Stimulated activated CD8-positive, alpha-beta memory T cell treated with anti-CD3 and anti-CD28 coated beads, Interleukin-15, amount 100 ng/mL, for 24 hours (primary cell): ENCODE data around the gene SLC25A47.
"Not testable (repeated sequence)": the region's sequence is repeated elsewhere in the genome, so short reads cannot be mapped to it uniquely, and the experiment has no call there.

ENCODE experiments used
- DNase-seq: peaks from one replicate; pipeline ENCODE4 v3.0.0-alpha.2; 2020; ENCODE audit warnings: low read depth

Gene SLC25A47

DNA sequence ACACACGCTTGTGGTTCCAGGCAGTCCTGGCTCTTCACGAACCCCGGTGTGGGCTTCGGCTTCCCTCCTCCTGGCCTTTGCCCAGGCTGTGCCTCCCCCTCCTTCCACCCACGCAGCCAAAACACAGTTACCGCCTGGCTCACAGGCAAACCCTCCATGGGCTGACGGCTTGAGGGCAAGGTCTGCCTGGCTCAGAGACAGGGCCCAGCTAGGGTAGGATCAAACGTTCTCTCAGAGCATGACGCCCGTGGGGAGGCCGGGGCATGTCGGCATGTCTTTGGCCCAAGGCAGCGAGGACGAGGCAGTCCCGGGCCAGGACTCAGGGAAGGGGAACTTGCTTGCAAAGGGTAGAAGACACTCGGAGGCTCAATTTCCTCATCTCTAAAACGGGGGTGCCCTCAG lies 2.1 kb downstream of the SLC25A47 start:
- no peak for DNase-seq

GRCh38 chr14:100325958-100326357 lies 2.8 kb downstream of the SLC25A47 start:
- DNase-seq, result no peak

DNA sequence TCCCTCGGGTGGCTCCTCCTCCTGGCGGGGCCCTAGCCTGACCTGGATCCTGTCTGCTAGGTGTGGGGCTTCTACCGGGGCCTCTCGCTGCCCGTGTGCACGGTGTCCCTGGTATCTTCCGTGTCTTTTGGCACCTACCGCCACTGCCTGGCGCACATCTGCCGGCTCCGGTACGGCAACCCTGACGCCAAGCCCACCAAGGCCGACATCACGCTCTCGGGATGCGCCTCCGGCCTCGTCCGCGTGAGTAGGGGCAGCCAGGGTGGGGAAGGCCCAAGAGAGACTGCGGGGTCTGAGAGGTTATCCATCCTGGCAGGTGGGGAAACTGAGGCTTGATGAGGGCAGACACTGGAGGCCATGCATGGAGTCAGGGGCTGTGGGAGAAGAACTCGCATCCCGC lies 4.0 kb downstream of the SLC25A47 start:
- DNase-seq, result no peak

- no peak for DNase-seq
These were observed 5.5 kb downstream of the SLC25A47 start for GRCh38 chr14:100328495-100329163.

- DNase-seq, result no peak
These were observed 6.3 kb downstream of the SLC25A47 start for GRCh38 chr14:100329233-100330006.

DNA sequence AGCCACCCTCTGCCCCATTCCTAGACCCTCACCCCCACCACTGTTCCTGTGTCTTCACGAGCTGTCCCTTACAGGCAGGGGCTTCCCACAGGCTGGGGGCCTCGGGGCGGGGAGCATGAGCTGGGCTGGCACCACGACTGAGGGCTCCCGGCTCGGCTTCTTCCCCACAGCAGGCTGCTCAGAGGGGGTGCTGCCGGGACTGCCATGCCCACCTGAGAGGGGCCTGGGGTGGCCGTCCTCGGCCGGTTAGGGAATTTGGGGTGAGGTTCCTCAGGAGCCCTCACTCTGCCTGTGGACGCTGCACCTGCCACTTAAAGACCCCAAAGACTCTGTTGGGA lies 6.8 kb downstream of the SLC25A47 start:
- no peak for DNase-seq

DNA sequence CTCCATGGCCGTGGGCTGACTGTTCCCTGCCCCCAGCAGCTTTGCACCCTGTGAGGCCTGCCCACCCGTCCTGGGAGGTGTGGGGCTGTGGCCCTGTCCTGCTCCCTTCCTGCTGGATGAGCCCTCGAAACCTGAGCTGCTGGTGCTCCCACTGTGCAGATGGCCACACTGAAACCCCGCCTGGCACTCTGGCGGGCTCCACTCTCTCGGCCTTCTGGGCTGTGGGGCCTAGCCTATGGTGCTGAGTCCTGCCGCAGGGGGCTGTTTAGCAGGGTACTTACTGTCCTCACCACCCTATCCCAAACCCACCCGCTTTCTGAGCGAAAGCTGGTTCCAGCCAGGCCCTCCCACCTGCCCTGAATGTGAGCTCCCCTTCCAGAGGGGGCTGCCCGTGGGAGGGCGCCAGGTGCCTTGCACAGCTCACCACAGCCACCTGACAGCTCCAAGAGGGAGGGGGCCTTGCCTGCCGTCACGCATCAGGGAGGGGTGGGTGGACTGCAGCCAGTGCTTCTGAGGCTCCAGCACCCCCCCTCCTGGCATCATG lies 7.3 kb downstream of the SLC25A47 start:
- DNase-seq, result no peak

DNA sequence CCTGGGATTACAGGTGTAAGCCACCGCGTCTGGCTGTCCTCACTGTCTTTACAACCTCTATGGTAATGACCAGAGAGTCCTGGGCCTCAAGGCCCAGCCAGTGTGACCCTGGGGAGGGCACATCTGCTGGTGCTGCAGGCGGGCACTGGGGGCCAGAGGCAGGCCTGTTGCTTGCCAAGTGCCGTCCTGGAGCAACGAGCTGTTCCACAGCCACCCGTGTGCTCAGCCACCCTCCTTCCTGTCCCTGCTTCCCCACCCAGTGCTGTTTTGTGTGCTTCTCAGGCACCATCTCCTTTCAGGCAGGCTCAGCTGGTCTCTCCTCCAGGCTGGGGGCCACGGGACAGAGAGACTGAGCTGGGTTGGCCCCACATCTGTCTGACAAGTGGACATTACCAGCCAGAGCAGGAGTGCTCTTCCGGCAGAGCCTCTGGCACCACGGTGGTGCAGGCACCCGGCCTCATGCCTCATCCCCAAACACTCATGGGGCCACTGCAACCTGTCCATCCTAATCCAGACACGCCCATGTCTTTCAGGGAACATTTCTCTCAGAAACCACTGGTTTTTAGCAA lies 9.0 kb downstream of the SLC25A47 start:
- no peak for DNase-seq

- DNase-seq, result no peak
These were observed 9.7 kb downstream of the SLC25A47 start for GRCh38 chr14:100332797-100333196.

DNA sequence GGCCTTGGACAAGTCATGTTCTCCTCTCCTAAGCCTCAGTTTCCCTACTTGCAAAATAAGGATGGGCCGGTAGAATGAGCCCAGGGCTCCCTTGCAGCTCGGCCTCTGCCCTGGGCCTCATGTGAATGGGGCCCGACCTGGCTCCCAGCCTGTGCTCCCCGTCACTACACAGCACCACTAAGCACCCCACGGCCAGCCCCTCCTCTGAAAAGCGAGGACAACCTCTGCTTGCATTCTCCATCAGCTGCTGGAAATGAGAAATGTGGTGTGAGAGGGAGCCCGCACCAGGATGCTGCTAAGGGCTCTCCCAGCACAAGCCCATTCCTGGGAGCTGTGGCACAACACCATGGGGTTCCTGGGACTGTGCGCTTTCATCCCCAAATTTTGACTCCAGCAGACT lies 10.2 kb downstream of the SLC25A47 start:
- DNase-seq, result no peak

DNA sequence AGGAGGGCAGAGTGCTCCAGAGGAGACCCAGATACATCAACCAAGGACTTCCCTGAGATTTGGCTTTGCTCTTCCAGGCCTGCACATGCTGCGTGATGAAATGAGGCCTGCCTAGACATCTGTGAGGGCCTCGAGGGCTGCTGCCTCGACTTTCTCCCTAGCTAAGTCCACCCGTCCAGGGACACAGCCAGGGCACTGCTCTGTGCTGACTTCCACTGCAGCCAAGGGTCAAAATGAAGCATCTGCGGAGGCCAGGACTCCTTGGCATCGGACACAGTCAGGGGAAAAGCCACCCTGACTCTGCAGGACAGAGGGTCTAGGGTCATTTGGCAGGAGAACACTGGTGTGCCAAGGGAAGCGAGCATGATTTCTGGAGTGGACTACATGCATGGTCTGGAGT lies 10.7 kb downstream of the SLC25A47 start:
- no peak for DNase-seq

DNA sequence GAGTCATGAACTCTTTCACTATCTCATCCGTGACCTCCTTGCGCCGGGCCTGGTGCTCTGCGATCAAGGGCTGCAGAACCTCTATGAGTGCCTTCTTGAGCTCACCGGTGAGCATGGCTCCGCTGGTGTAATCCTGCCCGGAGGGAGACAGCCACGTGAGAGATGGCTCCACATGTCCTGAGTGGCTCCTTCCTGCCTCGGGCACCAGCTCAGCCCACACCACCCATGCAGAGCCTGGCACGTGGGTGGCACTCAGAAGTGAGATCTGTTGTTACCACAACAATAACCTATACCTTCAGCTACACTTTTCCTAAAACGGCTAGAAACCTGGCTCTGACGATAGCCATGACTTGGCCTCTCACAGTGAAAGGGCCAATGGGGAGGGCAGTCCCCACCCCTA lies 11.8 kb downstream of the SLC25A47 start:
- no peak for DNase-seq

- DNase-seq, result no peak
These were observed 13.7 kb downstream of the SLC25A47 start for GRCh38 chr14:100336618-100337530.

- no peak for DNase-seq
These were observed 16.8 kb downstream of the SLC25A47 start for GRCh38 chr14:100339766-100340422.

- DNase-seq, result no peak
These were observed 17.3 kb downstream of the SLC25A47 start for GRCh38 chr14:100340423-100340813.

DNA sequence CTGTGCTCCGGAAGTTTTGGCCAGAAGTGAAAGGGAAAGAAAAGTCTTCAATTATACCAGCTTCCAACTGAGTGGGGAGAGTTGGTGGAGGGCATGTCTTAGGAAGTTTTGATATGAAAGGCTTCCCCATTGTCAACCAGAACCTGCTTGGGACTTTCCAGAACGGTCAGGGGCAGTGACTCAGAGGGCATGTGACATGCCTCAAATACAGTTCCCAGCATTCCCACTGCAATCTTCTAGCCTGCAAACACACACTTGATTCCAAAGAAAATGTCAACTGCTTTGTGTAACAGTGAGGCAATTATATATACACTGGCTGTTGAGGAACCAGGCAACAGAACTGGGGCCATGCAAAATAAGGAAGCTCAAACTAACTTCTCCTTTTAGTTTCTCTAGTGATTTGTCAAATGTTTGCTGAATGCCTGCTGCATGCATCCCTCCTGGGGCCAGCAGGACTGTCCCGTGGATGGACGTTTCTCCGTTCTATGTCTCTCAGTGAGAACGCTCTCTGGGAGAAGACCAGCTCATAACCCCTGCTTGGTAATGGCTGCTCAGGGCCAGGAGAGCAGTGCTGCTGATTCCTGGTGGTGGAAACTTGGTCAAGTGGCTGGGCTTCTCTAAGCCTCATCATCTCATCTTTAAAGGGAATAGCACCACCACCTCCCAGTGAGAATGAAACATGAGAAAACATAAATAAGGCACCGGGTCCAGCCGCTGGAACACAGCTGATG lies 18.3 kb downstream of the SLC25A47 start:
- DNase-seq, result no peak

DNA sequence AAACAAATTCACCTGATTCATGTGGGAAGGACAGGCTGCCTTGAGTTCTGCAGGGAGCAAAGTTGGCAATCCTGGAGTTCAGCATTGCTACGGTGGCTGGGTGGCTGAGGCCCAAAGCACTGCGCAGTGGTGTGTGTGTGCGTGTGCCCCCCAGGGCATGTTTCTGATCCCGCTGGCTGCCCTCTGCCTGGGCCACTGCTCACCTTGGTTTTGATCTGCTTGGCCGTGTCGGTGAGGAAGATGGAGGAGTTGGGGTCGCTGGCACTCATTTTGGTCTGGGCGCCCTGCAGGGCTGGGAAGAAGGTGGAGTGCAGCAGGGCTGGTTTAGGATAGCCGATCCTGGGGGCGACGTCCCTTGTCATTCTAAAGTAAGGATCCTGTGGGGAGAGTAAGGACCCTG lies 19.1 kb downstream of the SLC25A47 start:
- DNase-seq, result no peak

DNA sequence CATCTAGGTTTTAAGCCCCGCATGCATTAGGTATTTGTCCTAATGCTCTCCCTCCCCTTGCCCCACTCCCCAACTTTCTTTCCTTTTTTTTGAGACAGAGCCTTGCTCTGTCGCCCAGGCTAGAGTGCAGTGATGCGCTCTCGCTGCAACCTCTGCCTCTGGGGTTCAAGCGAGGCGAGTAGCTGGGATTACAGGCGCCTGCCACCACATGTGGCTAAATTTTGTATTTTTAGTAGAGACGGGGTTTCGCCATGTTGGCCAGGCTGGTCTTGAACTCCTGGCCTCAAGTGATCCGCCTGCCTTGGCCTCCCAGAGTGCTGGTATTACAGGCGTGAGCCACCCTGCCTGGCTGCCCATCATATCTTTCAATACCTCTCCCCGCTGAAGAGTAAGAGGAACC lies 19.7 kb downstream of the SLC25A47 start:
- not testable (repeated sequence) for DNase-seq

GRCh38 chr14:100344657-100345056 lies 21.5 kb downstream of the SLC25A47 start:
- not testable (repeated sequence) for DNase-seq

GRCh38 chr14:100345711-100346110 lies 22.6 kb downstream of the SLC25A47 start:
- DNase-seq, result no peak
